Mucosa of descending colon (tissue), 3 donors: ENCODE data around the gene WEE2. TPM values are rescaled to one million over a fixed set of nuclear protein-coding genes. Genes with fewer than 3 reads are reported as not detected.
A peak's percentile ranks its signal among the peaks of the same experiment; 100 is the strongest.

Experiments
- ATAC-seq: fragments of 200-7000 bp; cut with Tn5 transposase; one replicate; pipeline ENCODE4 v1.9.1; 2020; ENCODE audit warnings: mild to moderate bottlenecking, moderate library complexity
- DNase-seq, 3 donors: peaks; one replicate each; pipeline ENCODE4 v3.0.0-alpha.2; 2020
- H3K36me3 ChIP-seq: fragments of 200-600 bp; one replicate; pipeline ENCODE4 v1.8.0; 2021; ENCODE audit warnings: low read depth, mild to moderate bottlenecking
- H3K4me1 ChIP-seq: fragments of 200-600 bp; one replicate; pipeline ENCODE4 v1.8.0; 2021; ENCODE audit warnings: low read depth, mild to moderate bottlenecking
- H3K4me3 ChIP-seq: fragments of 200-600 bp; one replicate; pipeline ENCODE4 v1.8.0; 2021; ENCODE audit warnings: mild to moderate bottlenecking
- H3K9me3 ChIP-seq: fragments of 200-600 bp; one replicate; pipeline ENCODE4 v1.8.0; 2021; ENCODE audit warnings: mild to moderate bottlenecking
- CTCF ChIP-seq: fragments of 200-600 bp; IDR thresholded peaks from one replicate; pipeline ENCODE4 v1.8.0; 2022; ENCODE audit warnings: antibody characterized with exemption, mild to moderate bottlenecking
- intact Hi-C, 2 donors: fragments of 100-400 bp; cut with DNase I in 1 of 2; cut with micrococcal nuclease in 1 of 2; formaldehyde crosslinking; loops; one replicate each; pipeline versions ENCODE4 v1.11.0 to v1.11.1; 2022; cut with DNase I, micrococcal nuclease
- total RNA-seq, 3 donors: library from RNA; stranded (reverse); fragmentation: NEBNext Ultra II Directional in 2 of 3; extraction: Animal tissue kit (Norgen Biotek cat#: 25700) in 2 of 3; gene quantifications; one replicate each; pipeline versions ENCODE4 v1.2.1 to v1.2.4, GENCODE V29; 2021 to 2023
- donor health status: DM: no; HTN: no; CAD: no; lungs with moderate emphysema.
- donor health status: DM: no; HTN: no; CAD: no.
- donor health status: DM: no; HTN: yes; CAD: no.

WEE2 gene
- total RNA-seq, 3 donors from 2014 or later = not detected

GRCh38 chr7:141709318-141709717 is 1.2 kb downstream of the WEE2 start:
- no peaks in the 10 kb centered on the region for H3K9me3 ChIP-seq
- no peak overlapping the region for H3K4me3 ChIP-seq
- ATAC-seq (no peak), DNase-seq (no peak)
- no peak for TF ChIP-seq CTCF
- H3K36me3 ChIP-seq = no peaks in the 10 kb centered on the region
- intact Hi-C loops = no loop called here
- H3K4me1 ChIP-seq = peaks cover 10% of the 10 kb centered on the region

- no peak overlapping the region for H3K4me3 ChIP-seq
- DNase-seq (no peak), ATAC-seq (peak; percentile 22)
- no peaks in the 10 kb centered on the region for H3K9me3 ChIP-seq
- H3K36me3 ChIP-seq = no peaks in the 10 kb centered on the region
- no peak for TF ChIP-seq CTCF
- peaks cover 10% of the 10 kb centered on the region for H3K4me1 ChIP-seq
- intact Hi-C loops = no loop called here
These were observed 1.6 kb downstream of the WEE2 start for GRCh38 chr7:141709749-141710148.

- no peak for ATAC-seq
- H3K4me1 ChIP-seq = peaks cover 10% of the 10 kb centered on the region
- no peaks in the 10 kb centered on the region for H3K36me3 ChIP-seq
- H3K9me3 ChIP-seq = no peaks in the 10 kb centered on the region
- intact Hi-C loops = no loop called here
- TF ChIP-seq CTCF = no peak
- DNase-seq = no peak
- H3K4me3 ChIP-seq = no peak overlapping the region
These were observed 2.1 kb downstream of the WEE2 start for GRCh38 chr7:141710301-141710700.

- intact Hi-C loops = no loop called here
- H3K9me3 ChIP-seq = no peaks in the 10 kb centered on the region
- DNase-seq = no peak
- no peaks in the 10 kb centered on the region for H3K36me3 ChIP-seq
- no peak for TF ChIP-seq CTCF
- H3K4me3 ChIP-seq = no peak overlapping the region
- no peak for ATAC-seq
- H3K4me1 ChIP-seq = no peaks in the 10 kb centered on the region
These were observed 4.6 kb downstream of the WEE2 start for GRCh38 chr7:141712603-141713255.

- no peak for ATAC-seq
- TF ChIP-seq CTCF = no peak
- intact Hi-C loops = no loop called here
- DNase-seq = no peak
- H3K4me1 ChIP-seq = no peaks in the 10 kb centered on the region
- H3K9me3 ChIP-seq = no peaks in the 10 kb centered on the region
- no peaks in the 10 kb centered on the region for H3K36me3 ChIP-seq
- no peak overlapping the region for H3K4me3 ChIP-seq
These were observed 5.7 kb downstream of the WEE2 start for GRCh38 chr7:141713890-141714289.

- DNase-seq (no peak), ATAC-seq (no peak)
- intact Hi-C loops = no loop called here
- no peaks in the 10 kb centered on the region for H3K4me1 ChIP-seq
- H3K4me3 ChIP-seq = no peak overlapping the region
- H3K36me3 ChIP-seq = no peaks in the 10 kb centered on the region
- TF ChIP-seq CTCF = no peak
- H3K9me3 ChIP-seq = no peaks in the 10 kb centered on the region
These were observed 6.4 kb downstream of the WEE2 start for GRCh38 chr7:141714571-141714970.
